ENCODE results near the gene WDTC1. TPM values are rescaled to one million over a fixed set of nuclear protein-coding genes. Genes with fewer than 3 reads are reported as not detected.

WDTC1 gene
- total and polyA plus RNA-seq, 2 experiments from 2014 or later: 3.8 to 14.0 TPM

DNA sequence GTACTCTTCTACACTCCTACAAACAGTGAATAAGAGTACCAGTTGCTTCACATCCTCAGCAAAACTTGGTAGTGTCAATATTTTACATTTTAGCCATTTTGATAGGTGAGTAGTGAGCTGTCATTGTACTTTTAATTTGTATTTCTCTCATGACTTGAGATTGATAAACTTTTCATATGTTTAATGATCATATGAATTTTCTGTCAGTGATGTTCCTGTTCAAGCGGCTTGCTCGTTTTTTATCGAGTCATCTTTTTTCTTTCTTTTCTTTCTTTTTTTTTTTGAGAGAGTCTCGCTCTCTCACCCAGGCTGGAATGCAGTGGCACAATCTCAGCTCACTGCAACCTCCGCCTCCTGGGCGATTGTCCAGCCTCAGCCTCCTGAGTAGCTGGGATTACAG, 17.0 kb upstream of the WDTC1 start:
- H3K27ac Mint-ChIP-seq: no peak overlapping the region
- H3K4me3 ChIP-seq: no peak overlapping the region
- no peaks in the 10 kb centered on the region for H3K4me1 Mint-ChIP-seq
- H2AFZ ChIP-seq: no peak overlapping the region
- H3K4me3 Mint-ChIP-seq: no peak overlapping the region
- H3K36me3 Mint-ChIP-seq (ENCODE audit: low read depth): no peaks in the 10 kb centered on the region
- peaks cover 2% of the 10 kb centered on the region for H3K27me3 Mint-ChIP-seq (ENCODE audit: insufficient read depth, low read depth, poor library complexity)
- TF ChIP-seq CREB1 (CRISPR knock-in tag; IDR thresholded peaks at IDR 0.05; ENCODE audit: low read depth) (no peak), POLR2AphosphoS5 (IDR thresholded peaks at IDR 0.05; ENCODE audit: low read depth) (no peak), EZH2 (IDR thresholded peaks at IDR 0.05; ENCODE audit: low read depth, unreplicated experiment) (no peak), STAT1 (IDR thresholded peaks at IDR 0.05; ENCODE audit: unreplicated experiment) (no peak), ETS1 (IDR thresholded peaks at IDR 0.05) (no peak)
- H3K9me2 ChIP-seq (ENCODE audit: insufficient read depth): no peaks in the 10 kb centered on the region
- H4K20me1 ChIP-seq (replicated peaks; ENCODE audit: insufficient read depth): no peaks in the 10 kb centered on the region
- no peak overlapping the region for H3K4me2 ChIP-seq
- H3K4me1 ChIP-seq (ENCODE audit: insufficient read depth): no peaks in the 10 kb centered on the region
- no peaks in the 10 kb centered on the region; the same call in 2 of the 3 replicates for H3K9me3 Mint-ChIP-seq
- DNase-seq (ENCODE audit: low spot score) (no peak), ATAC-seq (no peak)
- no peaks in the 10 kb centered on the region for H3K79me2 ChIP-seq (replicated peaks; ENCODE audit: insufficient read depth)
- no peaks in the 10 kb centered on the region for H3K27me3 ChIP-seq (ENCODE audit: insufficient read depth)
- H3K36me3 ChIP-seq (ENCODE audit: insufficient read depth): no peaks in the 10 kb centered on the region
- H3F3A ChIP-seq (replicated peaks; ENCODE audit: low read depth): no peaks in the 10 kb centered on the region
- no peak overlapping the region for H3K27ac ChIP-seq (ENCODE audit: low read depth)

GRCh38 chr1:27218736-27219135, 15.7 kb upstream of the WDTC1 start:
- H3K27me3 ChIP-seq (ENCODE audit: insufficient read depth): no peaks in the 10 kb centered on the region
- TF ChIP-seq REST (IDR thresholded peaks at IDR 0.05; ENCODE audit: unreplicated experiment): no peak
- TF ChIP-seq CREB1 (CRISPR knock-in tag; IDR thresholded peaks at IDR 0.05; ENCODE audit: low read depth): no peak
- TF ChIP-seq, protein P1, sequence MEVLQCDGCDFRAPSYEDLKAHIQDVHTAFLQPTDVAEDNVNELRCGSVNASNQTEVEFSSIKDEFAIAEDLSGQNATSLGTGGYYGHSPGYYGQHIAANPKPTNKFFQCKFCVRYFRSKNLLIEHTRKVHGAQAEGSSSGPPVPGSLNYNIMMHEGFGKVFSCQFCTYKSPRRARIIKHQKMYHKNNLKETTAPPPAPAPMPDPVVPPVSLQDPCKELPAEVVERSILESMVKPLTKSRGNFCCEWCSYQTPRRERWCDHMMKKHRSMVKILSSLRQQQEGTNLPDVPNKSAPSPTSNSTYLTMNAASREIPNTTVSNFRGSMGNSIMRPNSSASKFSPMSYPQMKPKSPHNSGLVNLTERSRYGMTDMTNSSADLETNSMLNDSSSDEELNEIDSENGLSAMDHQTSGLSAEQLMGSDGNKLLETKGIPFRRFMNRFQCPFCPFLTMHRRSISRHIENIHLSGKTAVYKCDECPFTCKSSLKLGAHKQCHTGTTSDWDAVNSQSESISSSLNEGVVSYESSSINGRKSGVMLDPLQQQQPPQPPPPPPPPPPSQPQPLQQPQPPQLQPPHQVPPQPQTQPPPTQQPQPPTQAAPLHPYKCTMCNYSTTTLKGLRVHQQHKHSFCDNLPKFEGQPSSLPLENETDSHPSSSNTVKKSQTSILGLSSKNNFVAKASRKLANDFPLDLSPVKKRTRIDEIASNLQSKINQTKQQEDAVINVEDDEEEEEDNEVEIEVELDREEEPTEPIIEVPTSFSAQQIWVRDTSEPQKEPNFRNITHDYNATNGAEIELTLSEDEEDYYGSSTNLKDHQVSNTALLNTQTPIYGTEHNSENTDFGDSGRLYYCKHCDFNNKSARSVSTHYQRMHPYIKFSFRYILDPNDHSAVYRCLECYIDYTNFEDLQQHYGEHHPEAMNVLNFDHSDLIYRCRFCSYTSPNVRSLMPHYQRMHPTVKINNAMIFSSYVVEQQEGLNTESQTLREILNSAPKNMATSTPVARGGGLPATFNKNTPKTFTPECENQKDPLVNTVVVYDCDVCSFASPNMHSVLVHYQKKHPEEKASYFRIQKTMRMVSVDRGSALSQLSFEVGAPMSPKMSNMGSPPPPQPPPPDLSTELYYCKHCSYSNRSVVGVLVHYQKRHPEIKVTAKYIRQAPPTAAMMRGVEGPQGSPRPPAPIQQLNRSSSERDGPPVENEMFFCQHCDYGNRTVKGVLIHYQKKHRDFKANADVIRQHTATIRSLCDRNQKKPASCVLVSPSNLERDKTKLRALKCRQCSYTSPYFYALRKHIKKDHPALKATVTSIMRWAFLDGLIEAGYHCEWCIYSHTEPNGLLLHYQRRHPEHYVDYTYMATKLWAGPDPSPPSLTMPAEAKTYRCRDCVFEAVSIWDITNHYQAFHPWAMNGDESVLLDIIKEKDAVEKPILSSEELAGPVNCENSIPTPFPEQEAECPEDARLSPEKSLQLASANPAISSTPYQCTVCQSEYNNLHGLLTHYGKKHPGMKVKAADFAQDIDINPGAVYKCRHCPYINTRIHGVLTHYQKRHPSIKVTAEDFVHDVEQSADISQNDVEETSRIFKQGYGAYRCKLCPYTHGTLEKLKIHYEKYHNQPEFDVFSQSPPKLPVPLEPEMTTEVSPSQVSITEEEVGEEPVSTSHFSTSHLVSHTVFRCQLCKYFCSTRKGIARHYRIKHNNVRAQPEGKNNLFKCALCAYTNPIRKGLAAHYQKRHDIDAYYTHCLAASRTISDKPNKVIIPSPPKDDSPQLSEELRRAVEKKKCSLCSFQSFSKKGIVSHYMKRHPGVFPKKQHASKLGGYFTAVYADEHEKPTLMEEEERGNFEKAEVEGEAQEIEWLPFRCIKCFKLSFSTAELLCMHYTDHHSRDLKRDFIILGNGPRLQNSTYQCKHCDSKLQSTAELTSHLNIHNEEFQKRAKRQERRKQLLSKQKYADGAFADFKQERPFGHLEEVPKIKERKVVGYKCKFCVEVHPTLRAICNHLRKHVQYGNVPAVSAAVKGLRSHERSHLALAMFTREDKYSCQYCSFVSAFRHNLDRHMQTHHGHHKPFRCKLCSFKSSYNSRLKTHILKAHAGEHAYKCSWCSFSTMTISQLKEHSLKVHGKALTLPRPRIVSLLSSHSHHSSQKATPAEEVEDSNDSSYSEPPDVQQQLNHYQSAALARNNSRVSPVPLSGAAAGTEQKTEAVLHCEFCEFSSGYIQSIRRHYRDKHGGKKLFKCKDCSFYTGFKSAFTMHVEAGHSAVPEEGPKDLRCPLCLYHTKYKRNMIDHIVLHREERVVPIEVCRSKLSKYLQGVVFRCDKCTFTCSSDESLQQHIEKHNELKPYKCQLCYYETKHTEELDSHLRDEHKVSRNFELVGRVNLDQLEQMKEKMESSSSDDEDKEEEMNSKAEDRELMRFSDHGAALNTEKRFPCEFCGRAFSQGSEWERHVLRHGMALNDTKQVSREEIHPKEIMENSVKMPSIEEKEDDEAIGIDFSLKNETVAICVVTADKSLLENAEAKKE (CRISPR knock-in tag; IDR thresholded peaks at IDR 0.05): no peak
- TF ChIP-seq ETS1 (IDR thresholded peaks at IDR 0.05): no peak
- TF ChIP-seq ZNF114 (CRISPR knock-in tag; IDR thresholded peaks at IDR 0.05): no peak
- no peak for TF ChIP-seq JUNB (IDR thresholded peaks at IDR 0.05; ENCODE audit: unreplicated experiment)
- no peak for TF ChIP-seq EZH2phosphoT487 (IDR thresholded peaks at IDR 0.05; ENCODE audit: unreplicated experiment)
- TF ChIP-seq NANOG (IDR thresholded peaks at IDR 0.05; ENCODE audit: borderline replicate concordance): no peak

More at GRCh38 chr1:27218736-27219135, 15.7 kb upstream of the WDTC1 start:
- Histone ChIP-seq H2AFZ (no peak overlapping the region), H3K9me2 (ENCODE audit: insufficient read depth) (no peaks in the 10 kb centered on the region), H3K27ac (ENCODE audit: low read depth) (no peak overlapping the region), H3F3A (replicated peaks; ENCODE audit: low read depth) (no peaks in the 10 kb centered on the region), H4K20me1 (replicated peaks; ENCODE audit: insufficient read depth) (no peaks in the 10 kb centered on the region), H3K4me2 (no peak overlapping the region), H3K4me1 (ENCODE audit: insufficient read depth) (no peaks in the 10 kb centered on the region), H3K79me2 (replicated peaks; ENCODE audit: insufficient read depth) (no peaks in the 10 kb centered on the region), H3K36me3 (ENCODE audit: insufficient read depth) (no peaks in the 10 kb centered on the region), H3K4me3 (no peak overlapping the region)
- H3K27me3 Mint-ChIP-seq (ENCODE audit: insufficient read depth, low read depth, poor library complexity): peaks cover 2% of the 10 kb centered on the region
- no peaks in the 10 kb centered on the region for H3K4me1 Mint-ChIP-seq
- no peak overlapping the region for H3K27ac Mint-ChIP-seq
- H3K9me3 Mint-ChIP-seq: no peaks in the 10 kb centered on the region; the same call in 2 of the 3 replicates
- no peaks in the 10 kb centered on the region for H3K36me3 Mint-ChIP-seq (ENCODE audit: low read depth)
- DNase-seq (ENCODE audit: low spot score): no peak
- no peak overlapping the region for H3K4me3 Mint-ChIP-seq
- no peak for ATAC-seq

All from GM23338 (cell line).